Endothelial cell of umbilical vein (primary cell): Measurements from ENCODE around the gene RAB3IP. TPM values are rescaled to one million over a fixed set of nuclear protein-coding genes. Genes with fewer than 3 reads are reported as not detected.

Source experiments
- BruUV-seq: library from RNA; stranded (reverse); fragments of 400-500 nt; replicated peaks from 2 replicates; lab custom pipeline; 2021; lab: Mats Ljungman, UMichigan
- CTCF ChIA-PET: fragments of 300-600, 350-600 bp; sonication (Branson Sonifier 250); formaldehyde crosslinking; loops from one replicate; lab custom pipeline; 2021; ENCODE audit warnings: antibody characterized with exemption, inconsistent platforms; lab: Charles Lee
- POLR2A ChIA-PET: fragments of 300-600, 350-600 bp; sonication (Branson Sonifier 250); formaldehyde crosslinking; loops from one replicate; lab custom pipeline; 2021; ENCODE audit warnings: antibody characterized with exemption, inconsistent platforms; lab: Charles Lee
- DNase-seq: peaks from one replicate; pipeline ENCODE4 v3.0.0-alpha.2; 2011; ENCODE audit warnings: low read depth, low spot score
- FAIRE-seq: peaks from 2 replicates; lab custom pipeline; 2011; peaks lifted over from hg19 to GRCh38; lab: Jason Lieb, UNC
- H2AFZ ChIP-seq: 2 replicates; pipeline ENCODE4 v1.6.0; 2012; ENCODE audit warnings: low read depth, low read length, control low read depth, inconsistent platforms
- H3K27ac ChIP-seq: 2 replicates; pipeline ENCODE4 v1.5.1; 2011; ENCODE audit warnings: low read depth, mild to moderate bottlenecking, control low read depth, low read length, moderate library complexity; ENCODE audit not compliant: insufficient read depth
- H3K27me3 ChIP-seq, 2 experiments: 2 replicates each; pipeline versions ENCODE4 v1.6.0 to v1.6.1; 2011; ENCODE audit warnings: low read length in 2 of 2, mixed read lengths in 1 of 2; ENCODE audit not compliant: control insufficient read depth in 2 of 2, insufficient read depth in 2 of 2
- H3K36me3 ChIP-seq, 2 experiments: 2 replicates in 1 of 2; 3 replicates in 1 of 2; pipeline ENCODE4 v1.5.1; 2011; ENCODE audit warnings: low read length in 2 of 2, mild to moderate bottlenecking in 1 of 2, moderate library complexity in 1 of 2; ENCODE audit not compliant: control insufficient read depth in 2 of 2, insufficient read depth in 2 of 2; ENCODE audit errors: extremely low read depth in 1 of 2
- H3K4me1 ChIP-seq: 3 replicates; pipeline ENCODE4 v1.5.1; 2011; ENCODE audit warnings: mild to moderate bottlenecking, low read length; ENCODE audit not compliant: control insufficient read depth, insufficient read depth; ENCODE audit errors: extremely low read depth
- H3K4me2 ChIP-seq: 2 replicates; pipeline ENCODE4 v1.6.1; 2011; ENCODE audit warnings: low read length, control low read depth, mixed read lengths; ENCODE audit not compliant: insufficient read depth
- H3K4me3 ChIP-seq, 3 experiments: fragments of 200-600 bp in 1 of 3; sonication (generic), shearing (Covaris generic) in 1 of 3; replicated peaks in 1 of 3; 2 replicates each; pipeline ENCODE4 v1.5.1; 2011 to 2016; ENCODE audit warnings: control low read depth in 3 of 3, low read length in 3 of 3, mild to moderate bottlenecking in 2 of 3, inconsistent platforms in 1 of 3, low read depth in 1 of 3, moderate library complexity in 1 of 3; ENCODE audit not compliant: insufficient read depth in 1 of 3
- H3K79me2 ChIP-seq: 2 replicates; pipeline ENCODE4 v1.6.0; 2012; ENCODE audit warnings: low read length, inconsistent platforms; ENCODE audit not compliant: control insufficient read depth, insufficient read depth
- H3K9ac ChIP-seq: replicated peaks from 2 replicates; pipeline ENCODE3; 2011; ENCODE audit warnings: low read length, control low read depth; ENCODE audit not compliant: insufficient read depth; ENCODE audit errors: extremely low read depth
- H3K9me1 ChIP-seq: replicated peaks from 3 replicates; pipeline ENCODE4 v1.6.0; 2011; ENCODE audit warnings: mild to moderate bottlenecking, low read length; ENCODE audit not compliant: control insufficient read depth, insufficient read depth; ENCODE audit errors: extremely low read depth
- H3K9me3 ChIP-seq: replicated peaks from 2 replicates; pipeline ENCODE4 v1.5.1; 2012; ENCODE audit warnings: low read length, inconsistent platforms; ENCODE audit not compliant: control insufficient read depth, insufficient read depth
- H4K20me1 ChIP-seq: replicated peaks from 2 replicates; pipeline ENCODE3; 2011; ENCODE audit warnings: mild to moderate bottlenecking, low read length; ENCODE audit not compliant: control insufficient read depth, insufficient read depth; ENCODE audit errors: extremely low read depth
- EZH2 ChIP-seq: IDR thresholded peaks from 2 replicates; pipeline ENCODE4 v1.6.1; 2012; ENCODE audit warnings: borderline replicate concordance, low read depth, mild to moderate bottlenecking, moderate library complexity, low read length, inconsistent platforms; ENCODE audit not compliant: severe bottlenecking
- FOS ChIP-seq: IDR thresholded peaks from 2 replicates; pipeline ENCODE4 v1.6.1; 2011; ENCODE audit warnings: mild to moderate bottlenecking, low read length, moderate library complexity, borderline replicate concordance; ENCODE audit not compliant: insufficient read depth
- GATA2 ChIP-seq: IDR thresholded peaks from 2 replicates; pipeline ENCODE4 v1.7.0; 2011; ENCODE audit warnings: low read depth, mild to moderate bottlenecking, moderate library complexity, mixed read lengths, low read length; ENCODE audit not compliant: insufficient read length, insufficient read depth
- JUN ChIP-seq: IDR thresholded peaks from 2 replicates; pipeline ENCODE4 v1.6.1; 2011; ENCODE audit warnings: borderline replicate concordance, low read depth; ENCODE audit not compliant: insufficient read length, insufficient read depth
- MAX ChIP-seq: IDR thresholded peaks from 2 replicates; pipeline ENCODE4 v1.6.1; 2011; ENCODE audit not compliant: insufficient read depth, insufficient read length
- MYC ChIP-seq: IDR thresholded peaks from one replicate; pipeline ENCODE4 v1.6.1; 2011; ENCODE audit warnings: mild to moderate bottlenecking, low read depth, low read length
- POLR2A ChIP-seq: IDR thresholded peaks from 2 replicates; pipeline ENCODE4 v1.6.1; 2012; ENCODE audit warnings: low read depth, mild to moderate bottlenecking, control low read depth, low read length
- POLR2AphosphoS5 ChIP-seq: IDR thresholded peaks from 2 replicates; pipeline ENCODE4 v1.6.1; 2012; ENCODE audit warnings: low read depth, mild to moderate bottlenecking, control low read depth, low read length, moderate library complexity; ENCODE audit not compliant: insufficient read depth
- dilution Hi-C: fragments of 300-500 bp; cut with MboI; formaldehyde crosslinking; loops from one replicate; pipeline ENCODE4 v1.15.0; 2019; ENCODE audit warnings: low sequenced_read_pairs; ENCODE audit not compliant: extremely low pct_ligation_motif_present
- intact Hi-C: fragments of 100-400 bp; cut with micrococcal nuclease; formaldehyde crosslinking; loops from one replicate; pipeline ENCODE4 v1.10.0; 2022
- polyA plus RNA-seq, 4 experiments: library from polyadenylated mRNA; depleted of rRNA in 3 of 4; stranded (reverse) in 3 of 4; unstranded in 1 of 4; fragments of >200 nt; gene quantifications; 2 replicates each; pipeline versions ENCODE4 v1.2.1 to v1.2.3, GENCODE V29; 2011 to 2012; ENCODE audit warnings: missing spikeins in 1 of 4
- total RNA-seq: library from RNA; stranded (reverse); gene quantifications from 2 replicates; pipeline ENCODE4 v1.2.3, GENCODE V29; 2021
- TF ChIP-seq, protein P1 (sequence below), 2 donors: IDR thresholded peaks; 1 replicate in 1 of 2; 2 replicates in 1 of 2; pipeline ENCODE4 v1.5.1; 2011; ENCODE audit warnings: low read length in 2 of 2, mild to moderate bottlenecking in 2 of 2, moderate library complexity in 2 of 2, control low read depth in 1 of 2, inconsistent platforms in 1 of 2, low read depth in 1 of 2; ENCODE audit not compliant: insufficient read depth in 1 of 2; ENCODE audit errors: extremely low read depth in 1 of 2

Gene RAB3IP
- total and polyA plus RNA-seq, 2 donors (not counting 3 experiments of a cell fraction or from before 2014, with no cell fraction given), result 9.6 to 13.3 TPM

DNA sequence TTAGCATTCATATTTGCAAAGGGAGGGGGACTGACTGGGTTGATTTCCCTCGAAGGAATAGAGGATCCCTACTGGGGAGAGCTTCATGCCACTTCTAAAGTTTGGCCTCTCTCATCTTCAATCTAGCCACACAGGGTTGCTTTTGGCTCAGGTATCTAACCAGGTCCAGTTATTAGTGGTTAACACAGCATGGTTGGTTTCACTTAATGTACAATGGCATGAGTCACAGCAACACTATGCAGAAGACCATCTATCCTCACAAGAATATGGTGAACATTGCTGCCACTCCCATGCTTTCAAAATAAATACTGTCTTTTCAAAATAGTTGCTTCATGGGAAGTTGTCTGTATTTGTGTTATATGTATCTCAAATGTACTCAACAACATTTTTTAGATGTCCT is 6.6 kb upstream of the RAB3IP start:
- CTCF ChIA-PET, result no interaction called here
- TF ChIP-seq POLR2AphosphoS5 (no peak), MAX (no peak), GATA2 (no peak), MYC (no peak), JUN (no peak), FOS (no peak), POLR2A (no peak), EZH2 (no peak)
- TF ChIP-seq, protein P1, sequence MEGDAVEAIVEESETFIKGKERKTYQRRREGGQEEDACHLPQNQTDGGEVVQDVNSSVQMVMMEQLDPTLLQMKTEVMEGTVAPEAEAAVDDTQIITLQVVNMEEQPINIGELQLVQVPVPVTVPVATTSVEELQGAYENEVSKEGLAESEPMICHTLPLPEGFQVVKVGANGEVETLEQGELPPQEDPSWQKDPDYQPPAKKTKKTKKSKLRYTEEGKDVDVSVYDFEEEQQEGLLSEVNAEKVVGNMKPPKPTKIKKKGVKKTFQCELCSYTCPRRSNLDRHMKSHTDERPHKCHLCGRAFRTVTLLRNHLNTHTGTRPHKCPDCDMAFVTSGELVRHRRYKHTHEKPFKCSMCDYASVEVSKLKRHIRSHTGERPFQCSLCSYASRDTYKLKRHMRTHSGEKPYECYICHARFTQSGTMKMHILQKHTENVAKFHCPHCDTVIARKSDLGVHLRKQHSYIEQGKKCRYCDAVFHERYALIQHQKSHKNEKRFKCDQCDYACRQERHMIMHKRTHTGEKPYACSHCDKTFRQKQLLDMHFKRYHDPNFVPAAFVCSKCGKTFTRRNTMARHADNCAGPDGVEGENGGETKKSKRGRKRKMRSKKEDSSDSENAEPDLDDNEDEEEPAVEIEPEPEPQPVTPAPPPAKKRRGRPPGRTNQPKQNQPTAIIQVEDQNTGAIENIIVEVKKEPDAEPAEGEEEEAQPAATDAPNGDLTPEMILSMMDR (IDR thresholded peaks at IDR 0.05; ENCODE audit: extremely low read depth in 1 of 2, insufficient read depth in 1 of 2, low read depth in 1 of 2, low read length in 2 of 2), result no peak
- H3K4me1 ChIP-seq, result no peaks in the 10 kb centered on the region
- H3K9me1 ChIP-seq, result no peaks in the 10 kb centered on the region
- no peak overlapping the region for H3K4me2 ChIP-seq
- no peak overlapping the region for H2AFZ ChIP-seq
- FAIRE-seq (no peak), DNase-seq (no peak)
- no peaks in the 10 kb centered on the region for H3K36me3 ChIP-seq
- no peaks in the 10 kb centered on the region for H3K9me3 ChIP-seq
- intact Hi-C loops (no loop called here), dilution Hi-C loops (no loop called here)
- H3K9ac ChIP-seq, result no peak overlapping the region
- no TSS peak for BruUV-seq
- H3K27ac ChIP-seq, result no peak overlapping the region
- no peaks in the 10 kb centered on the region for H4K20me1 ChIP-seq
- H3K4me3 ChIP-seq, result no peak overlapping the region
- POLR2A ChIA-PET, result no interaction called here
- no peaks in the 10 kb centered on the region for H3K79me2 ChIP-seq
- H3K27me3 ChIP-seq, result peaks cover 0 to 2% of the 10 kb centered on the region in 2 experiments
